GM19043 (cell line): Measurements from ENCODE around the gene HACD2.

ENCODE experiments used
- ATAC-seq: cut with Tn5 transposase; IDR thresholded peaks from one replicate; pipeline ENCODE4 v1.9.1; 2021; ENCODE audit warnings: low read depth; ENCODE audit not compliant: unreplicated experiment

Gene HACD2

DNA sequence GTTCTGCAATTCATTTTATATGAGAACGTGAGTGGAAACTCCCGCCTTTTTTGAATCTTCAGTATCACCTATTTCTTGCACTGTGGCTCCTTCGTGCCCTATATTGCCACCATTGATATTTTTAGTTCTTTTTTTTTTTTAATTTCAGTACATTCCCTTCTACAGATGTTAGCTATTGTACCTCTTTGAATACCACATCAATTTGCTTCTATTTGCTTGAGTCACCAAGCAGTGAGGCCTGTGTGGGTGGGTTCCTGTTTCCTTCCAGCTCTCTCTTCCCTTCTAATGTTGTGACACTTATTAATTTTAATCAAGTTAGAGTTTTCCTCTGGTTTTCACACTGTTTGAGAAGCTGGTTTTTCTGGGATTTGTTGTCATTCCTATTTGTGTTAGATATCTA is 8.7 kb downstream of the HACD2 start:
- ATAC-seq = no peak

DNA sequence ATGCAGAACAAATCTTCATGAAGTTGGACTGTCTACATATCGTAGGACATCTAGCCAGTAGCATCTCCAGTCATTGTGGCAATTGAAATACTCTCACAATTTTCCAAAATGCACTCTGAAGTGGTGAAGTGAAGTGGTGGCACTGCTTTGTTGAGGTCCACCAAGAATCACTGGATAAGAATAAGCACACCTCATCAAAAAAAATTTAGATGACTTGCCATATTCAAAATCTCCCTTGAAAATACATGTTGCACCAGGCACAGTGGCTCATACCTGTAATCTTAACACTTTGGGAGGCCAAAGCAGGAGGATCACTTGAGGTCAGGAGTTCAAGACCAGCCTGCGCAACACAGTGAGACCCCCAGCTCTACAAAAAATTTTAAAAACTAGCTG is 12.9 kb downstream of the HACD2 start:
- no peak for ATAC-seq

DNA sequence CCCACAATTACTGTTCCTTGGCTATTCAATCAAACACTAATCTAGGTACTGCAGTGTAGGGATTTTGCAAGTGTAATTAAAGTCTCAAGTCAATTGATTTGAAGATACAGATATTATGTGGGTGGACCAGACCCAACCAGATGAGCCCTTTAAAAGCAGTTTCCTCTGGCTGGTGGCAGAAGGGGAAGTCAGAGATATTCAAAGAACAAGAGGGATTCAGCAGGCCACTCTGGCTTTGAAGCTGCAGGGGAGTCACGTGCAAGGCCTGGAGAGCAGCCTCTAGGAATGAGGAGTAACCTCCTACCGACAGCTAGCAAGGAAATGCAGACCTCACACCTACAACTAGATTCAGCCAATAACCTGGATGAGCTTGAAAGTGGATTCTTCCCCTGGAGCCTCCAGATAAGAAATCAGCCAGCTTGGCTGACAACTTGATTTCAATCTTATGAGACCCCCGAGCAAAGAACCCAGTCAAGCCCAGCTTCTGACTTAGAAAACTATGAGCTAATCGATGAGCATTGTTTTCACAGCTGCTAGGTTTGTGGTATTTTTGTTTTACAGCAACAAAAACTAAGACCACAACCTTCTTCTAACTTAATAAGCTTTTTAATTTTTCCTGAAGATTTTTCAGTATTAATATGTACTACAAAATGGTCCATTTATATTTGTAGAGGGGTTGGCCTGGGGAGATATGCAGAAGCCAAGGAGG is 13.4 kb downstream of the HACD2 start:
- no peak for ATAC-seq

DNA sequence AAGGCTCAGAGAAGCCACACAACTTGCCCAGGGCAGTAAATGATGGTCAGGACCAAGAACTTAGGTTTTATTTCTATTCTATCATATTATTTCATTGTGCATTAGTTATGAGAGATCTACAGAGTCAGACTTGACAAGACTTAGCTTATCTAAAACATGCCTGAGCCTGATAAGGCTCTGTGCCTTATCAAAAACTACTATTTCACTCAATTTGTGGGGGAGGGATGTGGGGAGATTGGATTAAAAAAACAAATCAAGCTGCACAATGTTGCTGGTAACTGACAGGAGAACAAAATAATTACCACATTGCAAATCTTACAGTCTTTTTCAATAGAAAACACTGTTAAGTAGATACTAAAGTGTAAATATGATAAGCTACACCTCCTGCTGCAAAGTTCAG is 16.0 kb downstream of the HACD2 start:
- no peak for ATAC-seq

DNA sequence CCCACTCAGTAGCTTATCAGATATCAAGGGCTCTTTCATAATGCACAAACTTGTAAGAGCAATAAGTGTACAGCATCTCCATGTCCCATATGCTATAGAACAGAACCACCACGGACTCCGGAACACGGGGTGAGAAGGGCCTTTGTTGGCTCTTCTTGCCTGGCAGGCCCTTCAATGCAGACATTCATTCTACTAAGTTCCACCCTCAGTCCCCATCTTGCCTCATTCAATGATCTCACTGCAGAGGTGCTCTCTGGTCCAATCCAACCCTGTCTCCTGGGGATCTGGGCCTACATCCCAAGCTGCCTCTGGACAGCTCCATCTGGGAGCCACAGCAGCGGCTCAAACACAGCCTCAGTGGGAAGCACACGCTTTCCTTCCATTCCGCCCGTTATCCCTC is 16.8 kb downstream of the HACD2 start:
- no peak for ATAC-seq

DNA sequence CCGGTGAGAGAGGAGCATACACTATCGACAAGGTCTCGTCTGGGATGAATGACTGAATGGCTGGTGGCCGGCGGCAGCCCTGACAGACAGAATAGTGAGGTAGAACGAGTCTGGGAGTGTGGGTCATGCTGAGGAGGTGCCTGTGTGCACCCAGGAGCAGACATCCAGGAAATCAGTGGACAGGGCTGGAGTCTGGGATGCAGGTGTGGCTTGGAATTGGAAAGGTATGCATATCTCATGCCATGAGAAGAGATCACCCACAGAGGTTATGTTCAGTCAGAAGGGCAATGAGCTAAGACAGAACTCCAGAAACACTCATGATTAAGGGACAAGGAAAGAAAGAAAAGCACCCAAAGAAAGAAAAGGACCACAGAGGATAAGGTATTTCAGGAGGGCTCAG is 20.8 kb downstream of the HACD2 start:
- no peak for ATAC-seq

DNA sequence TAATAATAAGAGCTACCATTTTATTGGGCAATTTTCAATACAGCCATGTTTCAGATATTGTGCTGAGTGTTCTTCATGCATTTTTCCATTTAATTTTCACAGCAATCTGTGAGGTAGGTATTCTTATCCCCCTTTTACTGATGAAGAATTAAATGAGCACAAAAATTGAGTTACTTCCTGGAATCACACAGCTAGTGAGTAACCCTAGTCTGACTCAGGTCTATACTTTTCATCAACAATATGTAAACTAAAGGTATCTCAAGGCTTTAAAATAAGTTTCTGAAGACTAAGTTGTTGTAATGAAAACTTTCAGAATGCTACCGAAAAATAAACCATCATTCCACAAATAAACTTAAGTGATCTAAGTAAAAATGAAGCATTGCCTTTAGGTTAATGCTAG is 22.3 kb downstream of the HACD2 start:
- no peak for ATAC-seq

DNA sequence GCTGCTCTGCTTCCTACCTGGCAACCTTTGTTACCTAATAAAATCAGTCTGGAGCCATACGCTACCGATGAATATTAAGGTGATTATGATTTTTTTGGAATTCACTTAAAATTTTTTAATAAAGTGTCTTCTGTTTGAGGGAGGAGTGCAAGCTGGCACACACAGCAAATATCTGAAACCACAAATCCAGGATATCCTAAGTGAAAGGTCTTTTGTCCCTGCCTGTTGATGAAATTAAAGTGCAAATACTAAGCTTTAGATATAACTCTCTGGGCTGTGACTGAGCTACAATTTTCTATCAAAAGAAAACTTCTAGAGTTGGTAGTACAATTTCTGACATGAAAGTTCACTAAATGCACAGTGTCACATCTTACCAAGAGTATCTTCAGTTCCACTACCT is 23.7 kb downstream of the HACD2 start:
- ATAC-seq = no peak

DNA sequence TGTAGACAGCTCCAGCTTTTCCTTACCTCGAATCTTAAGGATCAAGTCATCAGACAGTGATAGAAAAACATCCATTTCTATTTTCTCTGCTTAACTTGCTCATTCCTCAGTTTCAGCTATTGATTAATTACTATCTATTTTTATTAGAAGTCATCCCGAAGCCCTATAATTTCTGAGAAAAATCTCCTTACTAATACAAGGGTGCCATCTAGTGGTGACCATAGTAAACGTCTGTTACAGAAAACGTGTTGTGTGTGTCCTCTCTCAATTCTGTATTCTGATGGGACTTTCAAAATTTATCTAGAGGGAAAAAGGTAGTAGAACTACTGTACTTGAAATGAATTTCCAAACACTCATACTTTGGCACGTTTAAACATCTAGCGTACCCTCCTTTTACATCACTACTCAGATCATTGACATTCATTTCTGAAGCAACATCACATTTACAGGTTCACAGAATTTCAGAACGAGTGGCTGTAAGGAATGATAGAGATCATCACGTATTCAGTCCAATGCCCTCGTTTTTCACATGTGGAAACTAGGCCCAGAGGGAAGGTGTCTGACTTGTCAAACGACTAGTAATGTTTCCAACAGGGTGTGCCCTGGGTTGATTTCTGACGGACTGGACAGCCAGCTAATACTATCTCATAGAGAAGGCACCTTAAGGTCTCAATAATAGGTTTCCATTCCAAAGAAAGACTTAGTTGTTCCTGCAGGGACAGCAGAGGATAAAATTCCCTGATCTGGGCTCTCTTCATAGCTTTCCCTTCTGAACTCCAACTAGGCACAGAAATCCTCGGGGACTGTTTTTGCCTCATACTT is 25.6 kb downstream of the HACD2 start:
- no peak for ATAC-seq

DNA sequence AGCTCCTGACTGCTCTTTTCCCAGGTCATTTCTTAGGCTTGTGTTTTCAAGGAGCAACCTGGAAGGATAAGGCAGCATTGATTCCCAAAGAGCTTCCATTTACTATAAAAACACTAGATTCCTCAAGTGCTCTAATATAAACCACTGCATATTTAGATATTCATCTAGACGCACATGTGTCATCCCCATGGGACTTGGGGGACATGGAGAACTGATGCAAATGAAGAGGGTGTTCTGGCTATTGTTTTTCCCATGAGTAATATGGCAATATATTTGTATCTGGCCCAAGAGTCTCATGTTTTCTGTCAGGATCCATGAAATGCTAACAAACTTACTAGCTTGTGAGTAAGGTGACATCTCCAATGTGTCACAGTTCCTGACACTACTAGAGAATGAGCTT is 31.3 kb downstream of the HACD2 start:
- ATAC-seq = no peak

DNA sequence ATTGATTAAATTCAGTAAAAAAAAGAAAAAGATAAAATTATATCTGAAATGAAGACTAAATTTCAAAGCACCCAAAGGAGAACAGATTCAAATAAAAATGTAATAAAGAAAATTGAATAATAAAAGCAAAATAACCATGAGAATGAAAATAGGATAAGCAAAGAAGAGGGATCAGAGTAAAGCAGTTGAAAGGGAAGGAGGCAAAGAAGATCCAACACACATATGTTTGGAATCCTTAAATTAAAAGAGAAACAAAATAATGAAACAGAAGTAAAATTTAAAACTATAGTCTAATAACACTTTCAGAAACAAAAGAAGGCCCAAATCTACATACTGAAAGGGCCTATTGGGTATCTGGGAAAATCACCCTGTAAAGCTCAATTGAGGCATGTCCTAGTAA is 32.1 kb downstream of the HACD2 start:
- ATAC-seq = no peak

DNA sequence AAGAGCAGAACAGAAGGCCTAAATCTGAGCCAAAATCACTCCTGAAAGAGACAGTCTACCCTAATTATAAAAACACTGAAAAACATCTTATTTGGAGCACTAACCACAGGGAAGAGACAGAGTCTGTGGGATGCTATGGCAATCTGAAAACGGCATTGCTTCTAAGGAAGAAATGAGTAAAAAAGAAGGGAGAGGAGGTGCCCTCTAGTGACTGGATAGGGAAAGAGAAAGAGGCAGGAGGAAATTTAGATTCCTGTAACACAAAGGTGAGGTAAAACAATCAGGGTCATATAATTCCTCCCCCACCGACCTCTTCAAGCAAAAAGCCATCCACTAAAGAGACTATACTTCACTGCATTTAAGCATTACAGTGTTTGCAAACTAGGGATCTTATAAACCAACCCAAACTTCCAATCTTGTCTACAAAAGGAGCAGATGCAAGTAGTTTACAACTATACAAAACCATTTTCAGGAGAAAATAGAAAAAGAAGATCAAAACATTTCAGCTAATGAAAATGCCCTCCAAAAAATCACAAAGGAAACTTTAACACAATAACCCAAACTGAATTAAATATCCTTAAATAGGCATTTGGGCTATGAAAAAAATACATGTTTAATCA is 32.6 kb downstream of the HACD2 start:
- ATAC-seq = no peak

DNA sequence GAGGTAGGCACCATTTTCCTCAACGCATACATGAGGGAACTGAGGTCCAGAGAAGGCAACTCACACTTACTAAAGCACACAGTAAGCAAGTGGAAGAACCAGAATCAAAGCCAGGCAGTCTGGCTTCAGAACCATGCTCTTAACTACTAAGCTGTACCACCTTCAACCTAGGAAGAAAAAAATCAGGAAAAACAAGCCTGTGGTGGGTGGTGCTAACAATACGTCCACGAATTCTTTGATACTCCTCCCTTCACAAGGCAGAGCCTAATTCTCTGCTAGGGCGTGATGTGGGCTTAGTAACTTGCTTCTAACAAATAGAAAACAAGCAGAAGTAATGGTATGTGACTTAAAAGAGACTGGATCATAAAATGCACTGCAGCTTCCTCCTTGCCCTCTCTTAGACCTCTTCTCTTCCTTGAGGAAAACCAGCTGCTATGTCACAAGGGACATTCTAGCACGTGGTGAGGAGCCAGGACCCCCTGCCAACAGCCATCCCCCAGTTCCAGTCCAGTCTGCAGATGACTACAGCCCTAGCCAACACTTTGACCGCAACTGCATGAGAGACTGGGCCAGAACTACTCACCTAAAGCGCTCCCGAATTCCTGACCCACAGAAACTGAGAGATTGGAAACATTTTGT is 36.9 kb downstream of the HACD2 start:
- no peak for ATAC-seq

DNA sequence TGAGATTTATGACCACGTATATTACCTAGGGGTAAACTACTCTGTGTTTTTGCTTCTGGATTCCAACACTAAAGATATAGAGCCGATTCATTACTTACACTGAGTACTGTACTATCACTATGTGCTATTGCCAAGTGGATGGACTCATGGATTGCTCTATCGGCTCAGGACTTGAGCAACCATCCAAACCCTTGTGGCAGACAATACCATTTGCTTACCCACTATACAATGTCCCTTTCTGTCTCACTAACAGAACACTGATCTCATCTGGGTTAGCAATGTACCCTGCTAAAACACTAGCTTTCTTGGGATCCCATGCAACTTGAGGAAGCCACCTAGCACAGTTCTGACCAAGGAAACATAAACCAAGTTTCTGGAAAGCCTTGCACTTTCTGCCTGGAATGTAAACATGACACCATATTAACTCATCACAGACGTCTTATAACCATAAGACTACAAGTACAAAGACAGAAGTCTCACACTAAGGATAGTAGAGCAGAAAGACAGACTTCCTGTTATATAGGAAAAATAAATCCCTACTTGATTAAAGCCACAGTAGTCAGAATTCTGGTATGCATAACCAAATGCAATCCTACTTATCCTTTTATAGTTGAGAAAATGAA is 38.6 kb downstream of the HACD2 start:
- no peak for ATAC-seq

DNA sequence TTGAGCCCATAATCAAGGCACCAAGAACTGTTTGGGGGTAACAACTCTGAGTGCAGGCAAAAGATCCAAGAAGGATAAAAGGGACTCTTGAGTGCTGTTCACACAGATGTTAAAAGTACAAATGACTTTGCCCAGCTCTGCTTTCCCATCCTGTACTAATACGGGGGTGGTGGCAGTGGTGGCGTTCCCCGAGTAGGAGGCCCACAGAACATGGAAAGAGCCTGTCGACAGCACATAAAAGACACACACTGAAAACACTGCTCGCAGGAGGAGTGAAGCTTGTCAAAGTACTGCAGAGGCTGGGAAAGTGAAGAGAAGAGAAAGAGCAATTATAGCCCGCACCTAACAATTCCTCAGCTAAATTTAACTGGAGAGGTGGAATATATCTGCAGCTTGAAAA is 40.9 kb downstream of the HACD2 start:
- no peak for ATAC-seq

DNA sequence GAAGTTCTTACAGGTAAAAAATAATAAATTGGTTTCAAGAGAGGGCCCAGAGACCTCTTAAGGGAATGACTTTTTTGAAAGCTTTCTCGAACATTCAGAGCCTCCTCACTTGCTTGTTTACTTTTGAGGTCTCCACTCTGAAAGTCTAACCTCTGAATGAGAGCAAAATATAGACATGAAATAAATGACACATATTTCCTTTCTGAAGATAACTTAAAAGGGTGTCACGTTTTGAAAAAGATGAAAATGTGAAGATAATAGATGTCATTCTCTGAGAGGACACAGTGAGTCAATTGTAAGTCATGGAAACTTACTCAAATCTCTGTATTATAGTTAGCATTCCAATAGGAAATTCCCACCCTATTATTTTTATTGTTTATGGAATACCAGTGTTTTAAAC is 44.6 kb downstream of the HACD2 start:
- no peak for ATAC-seq

DNA sequence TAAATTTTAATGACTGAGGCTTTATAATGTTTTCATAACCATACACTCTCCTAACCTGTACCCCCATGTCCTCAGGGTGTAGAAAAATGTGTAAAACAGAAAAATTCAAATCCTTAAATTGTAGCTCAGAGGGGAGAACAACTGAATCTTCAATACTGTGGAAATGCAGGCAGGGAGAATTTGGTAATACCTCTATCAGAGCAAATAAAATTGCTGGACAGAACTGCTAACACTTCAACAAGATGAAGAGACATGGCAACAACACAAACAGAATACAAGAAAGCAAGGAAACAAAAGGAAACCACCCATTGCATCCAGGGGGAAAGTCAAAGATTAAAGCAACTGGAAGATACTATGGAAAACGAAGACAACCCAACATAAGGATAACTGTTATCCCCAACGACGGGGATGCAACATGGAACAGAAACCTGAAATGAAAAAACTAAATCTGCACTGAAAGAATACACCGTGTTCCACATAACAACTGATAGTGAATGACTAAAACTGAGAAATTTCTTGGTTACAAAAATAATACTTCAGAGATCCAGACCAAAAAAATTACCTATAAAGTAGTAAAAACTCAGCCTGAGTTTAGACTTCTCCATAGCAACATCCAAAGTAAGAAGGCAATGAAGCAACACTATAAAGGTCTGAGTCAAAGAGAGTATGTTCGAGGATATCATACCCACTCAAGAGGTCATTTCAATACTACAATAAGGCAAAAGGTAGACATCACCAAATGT is 48.5 kb downstream of the HACD2 start:
- ATAC-seq = no peak

DNA sequence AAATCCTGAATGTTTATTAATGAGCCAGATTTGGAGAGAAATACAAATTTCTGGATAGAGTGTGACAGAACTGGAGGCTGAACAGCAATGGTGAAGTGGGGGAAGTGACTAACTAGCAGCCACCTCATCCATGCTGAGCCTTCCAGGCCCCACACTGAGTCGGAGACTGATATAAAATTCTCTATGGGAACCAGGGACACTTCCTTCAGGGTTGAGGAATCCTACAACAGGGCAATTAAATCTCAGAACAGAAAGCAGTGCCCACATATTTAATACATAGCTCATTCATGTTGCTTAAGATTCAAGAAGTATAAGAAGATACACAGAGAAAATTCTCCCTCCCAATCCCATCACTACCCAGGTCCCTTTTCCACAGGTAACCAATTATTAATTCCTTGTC is 49.3 kb downstream of the HACD2 start:
- no peak for ATAC-seq

DNA sequence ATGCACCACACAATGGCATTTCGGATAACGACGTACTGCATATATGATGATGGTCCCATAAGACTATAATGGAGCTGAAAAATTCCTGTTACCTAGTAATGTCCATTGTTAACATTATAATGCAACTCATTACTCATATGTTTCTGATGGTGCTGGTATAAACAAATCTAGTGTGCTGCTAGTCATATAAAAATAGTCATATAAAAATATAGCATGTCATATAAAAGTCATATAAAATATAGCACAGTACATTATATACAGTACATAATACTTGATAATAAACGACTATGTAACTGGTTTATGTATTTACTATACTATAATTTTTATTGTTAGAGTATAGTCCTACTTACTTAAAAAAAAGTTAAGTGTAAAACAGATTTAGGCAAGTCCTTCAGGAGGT is 50.6 kb downstream of the HACD2 start:
- ATAC-seq = no peak

DNA sequence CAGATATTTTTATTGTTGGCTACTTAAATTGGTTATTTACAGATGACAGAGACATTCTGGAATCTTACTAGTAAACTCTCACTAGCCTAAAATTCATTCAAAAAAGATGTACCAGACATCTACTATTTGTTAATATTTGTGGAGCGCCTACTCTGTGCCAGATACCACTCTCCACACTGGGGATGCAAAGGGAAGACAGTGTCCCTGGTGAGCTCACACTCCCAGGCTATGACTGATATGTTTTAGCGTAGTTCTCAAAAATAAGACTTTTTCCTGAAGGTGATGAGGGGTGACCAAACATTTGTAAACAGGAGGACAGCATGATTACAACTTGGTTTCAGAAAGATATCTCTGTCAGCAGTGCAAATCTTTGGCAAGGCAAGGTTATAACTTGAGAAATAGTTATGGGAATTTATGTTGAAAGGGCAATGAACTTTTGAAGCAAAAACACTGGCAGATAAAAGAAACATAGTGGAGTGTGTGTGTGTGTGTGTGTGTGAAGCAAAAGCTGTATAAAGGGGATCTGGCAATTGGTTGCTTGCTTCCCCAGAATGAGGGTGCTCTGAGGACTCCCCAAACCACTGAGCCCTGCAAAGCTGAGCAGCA is 51.2 kb downstream of the HACD2 start:
- ATAC-seq = no peak
